OCI-LY1 (cell line): ENCODE results near the gene AMOTL1.
A peak's percentile ranks its signal among the peaks of the same experiment; 100 is the strongest.

Experiments used
- H2AFZ ChIP-seq: fragments of 200-600 bp; sonication (generic), shearing (Covaris generic); 2 replicates; pipeline ENCODE4 v1.6.0; 2014; ENCODE audit warnings: antibody characterized with exemption, mild to moderate bottlenecking, low read length
- H3F3A ChIP-seq: fragments of 200-600 bp; sonication (generic), shearing (Covaris generic); 2 replicates; pipeline ENCODE4 v1.6.0; 2014; ENCODE audit warnings: mild to moderate bottlenecking, antibody characterized with exemption, low read length, moderate library complexity; ENCODE audit not compliant: insufficient read depth
- H3K27ac ChIP-seq: fragments of 200-600 bp; sonication (generic); 2 replicates; pipeline ENCODE4 v1.5.1; 2014; ENCODE audit warnings: low read length, mixed run types, mild to moderate bottlenecking, low read depth; ENCODE audit not compliant: poor library complexity, severe bottlenecking
- H3K27me3 ChIP-seq: fragments of 200-600 bp; sonication (generic); 2 replicates; pipeline ENCODE4 v1.6.0; 2014; ENCODE audit warnings: antibody characterized with exemption, mild to moderate bottlenecking, low read length, moderate library complexity; ENCODE audit not compliant: insufficient read depth
- H3K36me3 ChIP-seq: fragments of 200-600 bp; sonication (generic); 2 replicates; pipeline ENCODE4 v1.6.1; 2014; ENCODE audit warnings: mild to moderate bottlenecking, antibody characterized with exemption, low read length, moderate library complexity, mixed read lengths; ENCODE audit not compliant: insufficient read depth
- H3K4me1 ChIP-seq: fragments of 200-600 bp; sonication (generic); 2 replicates; pipeline ENCODE4 v1.5.1; 2014; ENCODE audit warnings: mild to moderate bottlenecking, low read length, moderate library complexity; ENCODE audit not compliant: insufficient read depth, severe bottlenecking
- H3K4me2 ChIP-seq: fragments of 200-600 bp; sonication (generic), shearing (Covaris generic); 2 replicates; pipeline ENCODE4 v1.6.1; 2014; ENCODE audit warnings: low read length
- H3K4me3 ChIP-seq: fragments of 200-600 bp; sonication (generic); 2 replicates; pipeline ENCODE4 v1.5.1; 2014; ENCODE audit warnings: low read length, low read depth, mild to moderate bottlenecking, mixed read lengths; ENCODE audit not compliant: poor library complexity, severe bottlenecking
- H3K79me2 ChIP-seq: fragments of 200-600 bp; shearing (Covaris generic); 2 replicates; pipeline ENCODE4 v1.6.1; 2016; ENCODE audit warnings: mixed run types, low read length, mixed read lengths; ENCODE audit not compliant: insufficient read depth
- H3K9ac ChIP-seq: fragments of 200-600 bp; sonication (generic), shearing (Covaris generic); 2 replicates; pipeline ENCODE4 v1.6.1; 2014; ENCODE audit warnings: mild to moderate bottlenecking, low read length, mixed read lengths
- H3K9me2 ChIP-seq: fragments of 200-600 bp; sonication (generic), shearing (Covaris generic); 2 replicates; pipeline ENCODE4 v1.6.1; 2014; ENCODE audit warnings: low read depth, mild to moderate bottlenecking, low read length, mixed read lengths
- H3K9me3 ChIP-seq: fragments of 200-600 bp; shearing (Covaris generic); 2 replicates; pipeline ENCODE4 v1.6.1; 2014; ENCODE audit warnings: low read length, mixed read lengths
- H4K20me1 ChIP-seq: fragments of 200-600 bp; sonication (generic), shearing (Covaris generic); 2 replicates; pipeline ENCODE4 v1.6.0; 2016; ENCODE audit warnings: mild to moderate bottlenecking, low read length; ENCODE audit not compliant: insufficient read depth
- EZH2 ChIP-seq: fragments of 200-600 bp; sonication (generic), shearing (Covaris generic); IDR thresholded peaks from 2 replicates; pipeline ENCODE4 v1.8.0; 2017; ENCODE audit warnings: borderline replicate concordance, mixed run types, mild to moderate bottlenecking, antibody characterized with exemption, low read length, moderate library complexity, mixed read lengths
- TF ChIP-seq, protein P1 (sequence below): fragments of 200-600 bp; sonication (generic), shearing (Covaris generic); IDR thresholded peaks from 2 replicates; pipeline ENCODE4 v1.5.1; 2017; ENCODE audit warnings: mild to moderate bottlenecking, antibody characterized with exemption, low read length, moderate library complexity, mixed read lengths

The AMOTL1 gene

DNA sequence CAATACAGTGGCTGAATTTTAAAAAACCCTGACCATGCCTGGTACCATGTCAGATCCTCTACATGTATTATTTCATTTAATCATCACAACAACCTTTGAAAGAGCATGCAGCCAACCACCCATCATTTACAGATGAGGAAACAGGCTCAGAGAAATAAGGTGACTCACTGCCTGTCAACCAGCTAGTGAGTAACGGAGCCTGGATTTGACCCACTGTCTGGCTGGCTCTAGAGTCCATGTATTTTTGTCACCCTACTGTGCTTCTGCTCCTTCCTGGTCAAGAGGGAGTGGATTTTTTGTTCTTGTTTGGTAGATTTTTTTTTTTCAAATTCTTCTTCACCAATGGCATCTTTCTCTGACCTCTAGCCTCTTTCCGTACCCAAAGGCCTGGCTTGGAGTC lies 127.8 kb downstream of the AMOTL1 start:
- Histone ChIP-seq H3F3A (no peaks in the 10 kb centered on the region), H3K27me3 (no peaks in the 10 kb centered on the region), H3K36me3 (no peaks in the 10 kb centered on the region), H3K9me2 (no peaks in the 10 kb centered on the region), H3K79me2 (no peaks in the 10 kb centered on the region), H3K4me2 (no peak overlapping the region), H3K4me3 (no peak overlapping the region), H2AFZ (no peak overlapping the region), H3K27ac (no peak overlapping the region), H4K20me1 (no peaks in the 10 kb centered on the region), H3K4me1 (no peaks in the 10 kb centered on the region), H3K9ac (no peak overlapping the region), H3K9me3 (no peaks in the 10 kb centered on the region)
- TF ChIP-seq, protein P1, sequence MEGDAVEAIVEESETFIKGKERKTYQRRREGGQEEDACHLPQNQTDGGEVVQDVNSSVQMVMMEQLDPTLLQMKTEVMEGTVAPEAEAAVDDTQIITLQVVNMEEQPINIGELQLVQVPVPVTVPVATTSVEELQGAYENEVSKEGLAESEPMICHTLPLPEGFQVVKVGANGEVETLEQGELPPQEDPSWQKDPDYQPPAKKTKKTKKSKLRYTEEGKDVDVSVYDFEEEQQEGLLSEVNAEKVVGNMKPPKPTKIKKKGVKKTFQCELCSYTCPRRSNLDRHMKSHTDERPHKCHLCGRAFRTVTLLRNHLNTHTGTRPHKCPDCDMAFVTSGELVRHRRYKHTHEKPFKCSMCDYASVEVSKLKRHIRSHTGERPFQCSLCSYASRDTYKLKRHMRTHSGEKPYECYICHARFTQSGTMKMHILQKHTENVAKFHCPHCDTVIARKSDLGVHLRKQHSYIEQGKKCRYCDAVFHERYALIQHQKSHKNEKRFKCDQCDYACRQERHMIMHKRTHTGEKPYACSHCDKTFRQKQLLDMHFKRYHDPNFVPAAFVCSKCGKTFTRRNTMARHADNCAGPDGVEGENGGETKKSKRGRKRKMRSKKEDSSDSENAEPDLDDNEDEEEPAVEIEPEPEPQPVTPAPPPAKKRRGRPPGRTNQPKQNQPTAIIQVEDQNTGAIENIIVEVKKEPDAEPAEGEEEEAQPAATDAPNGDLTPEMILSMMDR = no peak
- TF ChIP-seq EZH2 = no peak

DNA sequence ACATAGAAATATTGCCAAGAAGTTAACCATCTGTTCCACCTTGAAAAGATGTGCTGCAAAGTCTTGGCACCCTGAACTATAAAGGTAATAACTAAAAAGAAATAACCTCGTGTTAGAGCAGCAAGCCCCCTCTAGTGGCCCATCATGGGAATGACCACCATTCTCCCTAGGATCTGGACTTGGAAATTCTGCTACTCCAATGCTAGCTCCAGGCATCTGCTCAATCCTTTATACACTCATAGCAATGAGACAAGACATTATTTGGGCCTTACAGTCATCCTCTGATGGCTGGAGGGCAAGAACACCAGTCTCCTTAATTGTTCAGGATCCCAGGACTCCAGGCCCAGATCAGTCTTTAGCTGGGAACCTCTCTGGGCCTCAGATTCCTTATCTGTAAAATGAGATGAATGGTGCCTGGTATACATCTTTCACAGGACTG lies 129.2 kb downstream of the AMOTL1 start:
- Histone ChIP-seq H3K9me3 (no peaks in the 10 kb centered on the region), H3K27me3 (no peaks in the 10 kb centered on the region), H3K4me1 (no peaks in the 10 kb centered on the region), H3K79me2 (no peaks in the 10 kb centered on the region), H3K9ac (no peak overlapping the region), H2AFZ (no peak overlapping the region), H4K20me1 (no peaks in the 10 kb centered on the region), H3K4me2 (no peak overlapping the region), H3K4me3 (no peak overlapping the region), H3K36me3 (no peaks in the 10 kb centered on the region), H3F3A (no peaks in the 10 kb centered on the region), H3K27ac (no peak overlapping the region), H3K9me2 (no peaks in the 10 kb centered on the region)
- TF ChIP-seq EZH2 = no peak
- TF ChIP-seq, protein P1 = peak; percentile 77

DNA sequence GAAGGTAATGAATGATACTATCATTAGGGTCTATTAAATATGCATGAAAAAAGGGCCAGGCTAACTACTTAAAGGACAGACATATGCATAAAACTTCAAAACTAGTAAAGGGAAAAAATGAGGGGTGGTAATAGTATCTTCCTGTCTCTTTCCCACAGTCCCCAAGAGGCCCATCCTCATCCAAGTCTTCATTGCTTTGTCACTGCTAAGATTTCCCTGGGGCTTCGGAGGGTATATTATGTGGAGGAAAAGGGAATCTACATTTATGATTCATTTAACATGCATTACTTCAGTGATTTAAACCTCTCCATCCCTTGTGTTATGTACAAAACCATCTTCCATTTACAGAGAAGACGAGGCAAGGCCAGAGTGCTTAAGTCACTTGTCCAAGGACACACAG lies 139.1 kb downstream of the AMOTL1 start:
- Histone ChIP-seq H4K20me1 (no peaks in the 10 kb centered on the region), H3K9me3 (no peaks in the 10 kb centered on the region), H3K4me3 (no peak overlapping the region), H3K9me2 (no peaks in the 10 kb centered on the region), H3K4me1 (no peaks in the 10 kb centered on the region), H3K4me2 (no peak overlapping the region), H3K9ac (no peak overlapping the region), H3F3A (no peaks in the 10 kb centered on the region), H2AFZ (no peak overlapping the region), H3K27ac (no peak overlapping the region), H3K36me3 (no peaks in the 10 kb centered on the region), H3K79me2 (no peaks in the 10 kb centered on the region), H3K27me3 (no peaks in the 10 kb centered on the region)
- TF ChIP-seq, protein P1 = no peak
- no peak for TF ChIP-seq EZH2
